GM21515 (cell line): ENCODE measurements around the gene IL1F10.

Experiments used
- ATAC-seq: cut with Tn5 transposase; IDR thresholded peaks from one replicate; pipeline ENCODE4 v1.9.1; 2021; ENCODE audit not compliant: unreplicated experiment

Gene IL1F10

GRCh38 chr2:113067681-113068080, at the start of gene IL1F10:
IL1F10 (plus strand) TSS chr2:113067970; CDS start chr2:113072739, 4,769 bp downstream.
- ATAC-seq: no peak

GRCh38 chr2:113018509-113018908, 49.3 kb upstream of the IL1F10 start:
- no peak for ATAC-seq

GRCh38 chr2:113021312-113021711, 46.5 kb upstream of the IL1F10 start:
- no peak for ATAC-seq

- ATAC-seq: no peak
These were observed 43.0 kb upstream of the IL1F10 start for GRCh38 chr2:113024764-113025163.

- ATAC-seq: no peak
These were observed 42.0 kb upstream of the IL1F10 start for GRCh38 chr2:113025737-113026136.

GRCh38 chr2:113027691-113028090, 40.1 kb upstream of the IL1F10 start:
- no peak for ATAC-seq

- no peak for ATAC-seq
These were observed 39.7 kb upstream of the IL1F10 start for GRCh38 chr2:113028112-113028511.

GRCh38 chr2:113032737-113033136, 35.0 kb upstream of the IL1F10 start:
- ATAC-seq: no peak

- ATAC-seq: no peak
These were observed 33.8 kb upstream of the IL1F10 start for GRCh38 chr2:113034016-113034415.

- no peak for ATAC-seq
These were observed 31.0 kb upstream of the IL1F10 start for GRCh38 chr2:113036763-113037162.

GRCh38 chr2:113038291-113038690, 29.5 kb upstream of the IL1F10 start:
- ATAC-seq: no peak

GRCh38 chr2:113039158-113039557, 28.6 kb upstream of the IL1F10 start:
- no peak for ATAC-seq

- no peak for ATAC-seq
These were observed 28.1 kb upstream of the IL1F10 start for GRCh38 chr2:113039719-113040118.

- ATAC-seq: no peak
These were observed 25.9 kb upstream of the IL1F10 start for GRCh38 chr2:113041871-113042270.

- no peak for ATAC-seq
These were observed 21.3 kb upstream of the IL1F10 start for GRCh38 chr2:113046465-113046864.

- ATAC-seq: no peak
These were observed 16.6 kb upstream of the IL1F10 start for GRCh38 chr2:113050921-113051895.

GRCh38 chr2:113052396-113052917, 15.3 kb upstream of the IL1F10 start, which contains the start of gene IL36B:
IL36B (minus strand) TSS chr2:113052867.
- ATAC-seq: no peak

GRCh38 chr2:113053666-113054065, 14.1 kb upstream of the IL1F10 start:
- no peak for ATAC-seq

GRCh38 chr2:113054066-113054465, 13.7 kb upstream of the IL1F10 start:
- ATAC-seq: no peak

GRCh38 chr2:113056521-113056920, 11.2 kb upstream of the IL1F10 start:
- ATAC-seq: no peak

- ATAC-seq: no peak
These were observed 10.7 kb upstream of the IL1F10 start for GRCh38 chr2:113057117-113057516.

GRCh38 chr2:113058411-113058994, 9.3 kb upstream of the IL1F10 start:
- ATAC-seq: no peak
